CD4-positive, alpha-beta T cell treated with Interleukin-6 for 4 hours (primary cell): ENCODE measurements around the gene MYL10.
"Not testable (repeated sequence)": the region's sequence is repeated elsewhere in the genome, so short reads cannot be mapped to it uniquely, and the experiment has no call there.

Source experiments
- DNase-seq: peaks from one replicate; pipeline ENCODE4 v3.0.0-alpha.2; 2020; ENCODE audit warnings: mixed read lengths

Gene MYL10

GRCh38 chr7:101650579-101651081 is 21.5 kb upstream of the MYL10 start:
- no peak for DNase-seq

GRCh38 chr7:101647876-101648275 is 18.8 kb upstream of the MYL10 start:
- DNase-seq, result not testable (repeated sequence)

DNA sequence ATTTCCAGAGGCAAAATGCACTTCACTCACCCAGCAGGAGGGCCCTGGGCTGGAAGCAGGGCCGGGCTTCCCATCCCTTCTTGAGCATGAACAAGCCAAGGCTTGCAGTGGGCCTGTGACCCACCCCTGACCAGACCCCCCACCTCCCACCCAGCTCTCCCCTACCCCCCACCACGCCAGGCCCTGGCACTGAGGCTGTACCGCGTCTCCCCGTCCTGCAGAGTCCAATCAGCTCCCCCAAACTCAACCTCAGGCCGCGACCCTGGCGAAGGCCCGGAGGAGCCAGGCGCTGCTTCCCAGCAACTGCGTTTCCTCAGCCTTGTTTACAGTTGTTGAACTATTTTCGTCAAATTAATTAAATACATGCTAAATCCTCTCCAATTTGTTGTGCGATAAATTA is 16.9 kb upstream of the MYL10 start:
- DNase-seq, result no peak

- no peak for DNase-seq
These were observed 15.8 kb upstream of the MYL10 start for GRCh38 chr7:101644879-101645278.

GRCh38 chr7:101639127-101639526 is 10.0 kb upstream of the MYL10 start:
- not testable (repeated sequence) for DNase-seq

DNA sequence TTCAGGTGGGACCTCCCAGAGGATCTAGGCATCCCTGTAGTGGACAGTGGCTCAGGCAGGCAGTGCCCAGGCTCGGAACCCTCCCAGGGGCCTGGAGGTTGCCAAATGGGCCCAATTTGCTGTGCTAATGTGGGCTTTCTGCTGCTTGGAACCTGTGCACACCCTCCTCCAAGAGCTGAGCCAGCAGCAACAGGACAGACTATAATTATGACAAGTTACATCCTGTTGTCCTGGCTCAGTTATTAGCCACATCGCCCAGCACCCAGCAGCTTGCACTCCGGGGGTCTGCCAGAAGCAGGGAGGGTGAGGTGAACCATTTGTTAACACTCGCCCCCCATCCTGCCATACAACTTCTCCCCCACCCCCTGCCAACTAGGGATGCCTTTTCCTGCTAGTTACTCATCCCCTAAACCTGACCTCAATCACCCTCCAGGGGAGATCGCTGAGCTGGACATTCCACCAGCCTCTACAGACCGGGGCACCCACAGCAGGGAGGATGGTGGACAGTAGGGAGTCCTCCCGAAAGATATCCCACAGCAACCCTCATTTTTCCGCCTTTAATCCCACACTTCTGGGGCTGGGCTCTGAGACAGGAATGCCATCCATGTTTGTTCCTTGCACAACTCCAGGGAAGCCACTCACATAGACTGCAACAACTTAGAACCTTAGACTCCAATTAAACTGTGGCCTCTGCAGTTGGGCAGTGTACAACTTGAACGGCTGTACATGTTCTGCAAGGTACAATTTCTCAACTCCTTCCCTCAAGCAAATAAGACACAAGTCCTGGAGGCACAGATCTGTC is 7.9 kb upstream of the MYL10 start:
- DNase-seq, result no peak

DNA sequence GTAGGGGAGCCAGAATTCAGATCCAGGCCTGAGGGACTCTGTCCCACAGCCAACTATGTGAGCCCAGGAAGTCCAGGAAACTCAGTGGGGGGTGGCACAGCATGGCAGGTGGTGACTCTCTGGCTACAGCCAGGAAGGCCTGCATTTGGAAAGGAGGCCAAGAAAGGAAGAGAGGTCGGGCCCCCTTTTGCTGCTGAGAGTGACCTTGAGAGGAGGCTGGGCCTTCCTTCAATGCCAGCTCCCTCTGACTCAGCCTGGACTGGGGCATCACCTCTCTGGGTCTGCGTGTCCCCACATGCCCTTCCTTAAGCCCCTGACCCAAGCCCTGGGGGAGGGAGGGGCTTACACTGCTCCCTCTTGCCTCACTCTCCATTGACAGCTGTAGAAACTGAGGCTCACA is 6.4 kb upstream of the MYL10 start:
- no peak for DNase-seq

DNA sequence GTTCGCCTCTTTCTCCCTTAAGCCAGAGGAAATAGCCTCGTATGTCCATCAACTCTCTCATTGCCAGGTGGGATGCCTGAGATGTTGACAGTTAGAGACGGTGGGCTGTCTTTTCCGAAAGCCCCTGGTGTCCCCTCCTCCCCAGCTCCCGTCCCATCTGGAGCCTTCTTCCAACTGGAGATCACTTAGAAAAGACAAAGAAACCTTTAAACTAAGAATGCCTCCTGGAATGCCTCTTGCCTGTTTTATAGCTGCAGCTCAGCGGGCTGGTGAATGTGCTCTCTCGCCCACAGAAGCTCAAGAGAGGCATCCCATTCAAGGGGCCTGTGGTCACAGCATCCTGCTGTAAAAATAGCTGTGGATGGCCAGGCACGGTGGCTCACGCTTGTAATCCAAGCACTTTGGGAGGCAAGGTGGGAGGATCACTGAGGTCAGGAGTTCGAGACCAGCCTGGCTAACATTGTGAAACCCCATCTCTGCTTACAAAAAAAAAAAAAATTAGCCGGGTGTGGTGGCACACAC is 5.2 kb upstream of the MYL10 start:
- no peak for DNase-seq

- no peak for DNase-seq
These were observed 4.4 kb upstream of the MYL10 start for GRCh38 chr7:101633511-101633910.

- DNase-seq, result no peak
These were observed 3.5 kb upstream of the MYL10 start for GRCh38 chr7:101632641-101633040.

GRCh38 chr7:101631224-101631714 is 2.2 kb upstream of the MYL10 start:
- no peak for DNase-seq

GRCh38 chr7:101630591-101630990 is 1.5 kb upstream of the MYL10 start:
- no peak for DNase-seq

GRCh38 chr7:101628522-101628921 is 574 bp downstream of the MYL10 start:
- no peak for DNase-seq

DNA sequence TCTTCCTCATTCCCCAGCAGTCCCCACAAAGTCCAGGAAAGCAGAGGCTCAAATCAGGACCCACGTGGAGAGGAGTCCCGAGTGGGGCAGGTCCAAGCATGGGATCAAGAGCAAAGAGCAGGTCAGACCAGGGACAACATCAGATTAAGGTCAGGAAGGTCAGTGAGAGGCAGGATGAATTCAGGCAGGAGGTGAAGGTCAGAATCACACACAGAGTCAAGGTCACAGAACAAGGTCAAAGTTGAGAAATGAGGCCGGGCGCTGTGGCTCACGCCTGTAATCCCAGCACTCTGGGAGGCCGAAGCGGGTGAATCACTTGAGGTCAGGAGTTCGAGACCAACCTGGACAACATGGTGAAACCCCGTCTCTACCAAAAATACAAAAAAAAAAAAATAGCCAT is 2.3 kb downstream of the MYL10 start:
- DNase-seq, result no peak

DNA sequence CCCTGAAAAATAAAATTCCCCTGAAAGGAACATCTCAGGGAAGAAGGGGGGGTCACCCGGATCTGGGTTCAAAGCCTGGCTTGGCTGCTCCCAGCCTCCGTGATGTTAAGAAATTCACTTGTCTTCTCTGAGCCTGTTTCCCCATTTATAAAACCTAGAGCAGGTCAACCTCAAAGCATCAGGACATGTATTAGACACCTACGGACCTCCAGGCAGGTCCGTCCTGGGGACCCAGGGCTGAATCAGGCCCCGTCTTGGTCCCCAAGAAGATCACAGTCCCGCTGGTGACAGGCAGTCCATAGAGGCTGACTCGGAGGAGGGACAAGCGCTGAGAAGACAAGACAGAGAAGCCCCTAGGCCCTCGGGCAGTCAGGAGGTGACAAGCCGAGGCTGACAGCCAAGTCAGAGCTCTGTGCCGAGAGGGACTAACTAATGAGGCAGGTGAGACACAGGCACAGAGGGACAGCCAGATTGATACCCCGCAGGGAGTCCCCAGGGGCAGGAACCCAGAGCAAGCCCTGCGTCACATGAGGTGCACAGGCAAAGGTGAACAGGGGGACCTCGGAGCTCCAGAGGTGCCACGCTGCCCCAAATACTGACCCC is 2.9 kb downstream of the MYL10 start:
- DNase-seq, result no peak

DNA sequence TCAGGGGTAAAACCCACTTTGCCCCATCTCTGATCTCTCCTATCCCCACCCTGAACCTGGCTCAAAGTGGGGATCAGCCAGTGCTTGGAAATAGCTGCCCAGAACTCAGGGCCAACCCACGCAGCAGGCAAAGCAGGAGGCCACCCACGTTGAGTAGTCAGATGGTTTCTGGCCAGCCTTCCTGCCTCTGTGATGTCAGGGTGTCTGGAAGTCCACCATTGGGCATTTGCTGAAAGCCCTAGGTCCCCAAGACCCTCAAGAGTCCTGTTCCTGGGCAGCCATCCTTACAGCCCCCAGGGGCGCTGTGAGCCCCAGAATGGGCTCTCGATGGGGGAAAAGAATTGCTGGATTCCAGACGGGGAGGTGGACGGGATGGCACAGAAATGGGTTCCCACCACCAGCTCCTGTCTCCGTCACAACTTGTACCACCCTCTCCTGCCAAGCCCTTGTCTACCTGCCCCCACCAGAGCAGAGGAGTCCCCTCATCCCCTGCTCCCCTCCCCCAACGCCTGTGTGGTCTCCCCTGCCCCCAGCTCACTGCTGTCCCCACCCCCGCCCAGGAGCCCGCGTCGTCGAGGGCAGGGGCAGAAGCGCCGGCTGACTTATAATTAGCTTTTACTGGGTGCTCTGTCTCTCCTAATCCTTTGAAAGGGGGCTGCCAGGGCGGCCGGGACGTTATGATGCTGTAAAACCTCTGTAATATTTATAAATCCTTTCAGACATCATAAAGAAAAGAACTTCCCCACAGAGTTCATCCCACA is 3.9 kb downstream of the MYL10 start:
- no peak for DNase-seq

DNA sequence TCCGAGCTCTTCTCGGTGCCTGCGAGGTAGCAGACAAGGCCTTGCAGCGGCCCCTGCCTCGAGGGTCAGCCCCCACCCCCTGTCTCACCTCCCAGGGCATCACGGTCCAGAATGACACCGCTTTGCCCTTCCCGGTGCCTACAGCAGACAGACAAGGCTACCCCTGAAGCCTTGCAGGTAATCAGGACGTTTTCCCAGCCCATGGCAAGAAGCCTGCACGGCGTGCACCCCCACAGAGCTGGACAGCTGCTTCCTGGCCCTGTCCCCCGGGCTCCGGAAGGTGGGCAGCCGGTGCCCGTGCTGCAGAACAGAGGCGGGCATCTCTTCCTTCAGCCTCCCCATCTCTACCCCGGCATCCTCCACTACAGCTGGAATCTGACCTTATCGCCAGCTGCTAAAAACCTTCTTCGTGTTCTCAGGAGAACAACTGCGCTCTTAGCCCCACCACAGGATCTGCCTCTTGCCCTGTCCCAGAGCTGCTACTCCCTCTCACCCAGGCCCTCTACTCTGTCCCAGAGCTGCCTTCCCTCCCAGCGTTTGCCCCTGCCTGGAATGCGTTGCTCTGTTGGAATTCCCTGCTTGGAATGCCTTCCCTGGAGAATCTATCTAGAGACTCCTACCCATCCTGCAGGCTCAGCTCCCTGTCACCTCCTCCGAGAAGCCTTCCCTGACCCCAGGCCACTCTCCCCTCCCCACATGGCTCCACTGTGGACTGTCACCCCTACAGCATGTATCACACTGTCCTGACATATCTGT is 4.7 kb downstream of the MYL10 start:
- no peak for DNase-seq

- DNase-seq, result no peak
These were observed 6.4 kb downstream of the MYL10 start for GRCh38 chr7:101622609-101623173.

DNA sequence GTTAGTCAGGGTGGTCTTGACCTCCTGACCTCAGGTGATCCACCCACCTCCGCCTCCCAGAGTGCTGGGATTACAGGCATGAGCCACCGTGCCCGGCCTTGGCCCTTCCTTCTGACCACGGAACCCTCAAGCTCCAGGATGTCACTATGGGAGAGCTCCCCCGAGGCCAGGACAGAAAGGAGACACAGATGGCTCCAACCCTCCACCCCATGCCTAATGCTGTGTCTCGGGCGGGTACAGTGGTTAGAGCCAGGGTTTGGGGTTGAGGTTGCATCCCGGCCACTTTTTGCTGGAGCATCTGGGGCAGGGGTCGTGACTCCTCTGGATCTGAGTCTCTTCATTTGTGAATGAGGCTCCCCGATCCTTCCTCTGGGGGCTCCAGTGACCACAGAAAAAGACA is 8.1 kb downstream of the MYL10 start:
- DNase-seq, result no peak

DNA sequence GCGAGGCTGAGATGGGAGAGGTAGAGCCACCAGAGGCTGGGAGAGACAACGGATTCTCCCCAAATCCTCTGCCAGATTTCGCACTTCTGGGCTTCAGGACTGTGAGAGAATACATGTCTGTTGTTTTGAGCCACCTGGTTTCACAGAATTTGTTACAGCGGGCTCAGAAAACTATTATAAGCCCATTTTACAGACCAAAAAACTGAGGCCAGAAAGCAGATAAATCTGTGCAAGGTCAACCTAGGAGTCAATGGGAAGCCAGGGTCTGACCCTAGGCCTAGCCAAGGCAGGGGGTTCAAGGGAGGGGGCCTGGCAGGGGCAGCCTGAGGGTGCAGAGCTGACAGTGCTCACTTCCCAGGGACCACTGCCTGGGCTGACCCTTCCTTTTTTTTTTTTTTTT is 8.7 kb downstream of the MYL10 start:
- DNase-seq, result no peak

- no peak for DNase-seq
These were observed 10.2 kb downstream of the MYL10 start for GRCh38 chr7:101618916-101619315.

- no peak for DNase-seq
These were observed 10.8 kb downstream of the MYL10 start for GRCh38 chr7:101618207-101618839.
